GM23338 (cell line): ENCODE results near the gene TLE3. TPM values are rescaled to one million over a fixed set of nuclear protein-coding genes. Genes with fewer than 3 reads are reported as not detected.

Source experiments
- ATAC-seq: fragments of 200-7000 bp; cut with Tn5 transposase; 3 replicates; pipeline ENCODE4 v1.9.1; 2020
- DNase-seq: peaks from one replicate; pipeline ENCODE4 v3.0.0-alpha.2; 2015; ENCODE audit warnings: low spot score
- H2AFZ ChIP-seq: fragments of 200-600 bp; sonication (generic); 2 replicates; pipeline ENCODE4 v1.8.0; 2016; ENCODE audit warnings: antibody characterized with exemption, mild to moderate bottlenecking, moderate library complexity
- H3F3A ChIP-seq: fragments of 200-600 bp; sonication (generic); replicated peaks from 2 replicates; pipeline ENCODE4 v1.8.0; 2017; ENCODE audit warnings: antibody characterized with exemption, mixed run types, low read depth
- H3K27ac ChIP-seq: fragments of 200-600 bp; sonication (generic); 2 replicates; pipeline ENCODE4 v1.6.1; 2016; ENCODE audit warnings: low read depth
- H3K27me3 ChIP-seq: fragments of 200-600 bp; sonication (generic); 2 replicates; pipeline ENCODE4 v1.8.0; 2016; ENCODE audit warnings: mild to moderate bottlenecking, mixed run types, moderate library complexity; ENCODE audit not compliant: insufficient read depth
- H3K36me3 ChIP-seq: fragments of 200-600 bp; sonication (generic); 2 replicates; pipeline ENCODE4 v1.8.0; 2016; ENCODE audit warnings: mild to moderate bottlenecking; ENCODE audit not compliant: insufficient read depth
- H3K4me1 ChIP-seq: fragments of 200-600 bp; sonication (generic); 2 replicates; pipeline ENCODE4 v1.8.0; 2016; ENCODE audit warnings: mild to moderate bottlenecking, moderate library complexity; ENCODE audit not compliant: insufficient read depth
- H3K4me2 ChIP-seq: fragments of 200-600 bp; sonication (generic); 2 replicates; pipeline ENCODE4 v1.7.1; 2017; ENCODE audit warnings: mixed run types
- H3K4me3 ChIP-seq: fragments of 200-600 bp; sonication (generic); 2 replicates; pipeline ENCODE4 v1.6.1; 2016; ENCODE audit warnings: mixed run types
- H3K79me2 ChIP-seq: fragments of 200-600 bp; sonication (generic); replicated peaks from 2 replicates; pipeline ENCODE4 v1.8.0; 2017; ENCODE audit warnings: mild to moderate bottlenecking; ENCODE audit not compliant: insufficient read depth
- H3K9me2 ChIP-seq: fragments of 200-600 bp; sonication (generic); 2 replicates; pipeline ENCODE4 v1.8.0; 2017; ENCODE audit not compliant: insufficient read depth
- H4K20me1 ChIP-seq: fragments of 200-600 bp; sonication (generic); replicated peaks from 2 replicates; pipeline ENCODE4 v1.8.0; 2017; ENCODE audit warnings: mild to moderate bottlenecking; ENCODE audit not compliant: insufficient read depth
- H3K27ac Mint-ChIP-seq: 2 replicates; pipeline ENCODE4 v1.8.0; 2020; ENCODE audit warnings: inconsistent platforms, mild to moderate bottlenecking, moderate library complexity, mixed read lengths
- H3K27me3 Mint-ChIP-seq: 3 replicates; pipeline ENCODE4 v1.8.0; 2022; ENCODE audit warnings: low read depth, mild to moderate bottlenecking, moderate library complexity, mixed read lengths, inconsistent platforms; ENCODE audit not compliant: insufficient read depth, poor library complexity
- H3K36me3 Mint-ChIP-seq: 3 replicates; pipeline ENCODE4 v1.8.0; 2021; ENCODE audit warnings: low read depth, mild to moderate bottlenecking, inconsistent platforms, moderate library complexity, mixed read lengths
- H3K4me1 Mint-ChIP-seq: 3 replicates; pipeline ENCODE4 v1.8.0; 2020; ENCODE audit warnings: mild to moderate bottlenecking, inconsistent platforms, mixed read lengths
- H3K4me3 Mint-ChIP-seq: 3 replicates; pipeline ENCODE4 v1.8.0; 2021; ENCODE audit warnings: moderate library complexity, mild to moderate bottlenecking, inconsistent platforms, mixed read lengths
- H3K9me3 Mint-ChIP-seq: 3 replicates; pipeline ENCODE4 v1.8.0; 2020; ENCODE audit warnings: moderate library complexity, mild to moderate bottlenecking, inconsistent platforms, mixed read lengths
- CREB1 ChIP-seq: fragments of 250-450 bp; sonication (Bioruptor Pico); IDR thresholded peaks from 2 replicates; pipeline ENCODE4 v1.5.0; 2020; ENCODE audit warnings: low read depth, mild to moderate bottlenecking, moderate library complexity
- EZH2 ChIP-seq: fragments of 200-600 bp; sonication (generic); IDR thresholded peaks from one replicate; pipeline ENCODE4 v1.8.0; 2017; ENCODE audit warnings: antibody characterized with exemption, mild to moderate bottlenecking, low read depth; ENCODE audit not compliant: unreplicated experiment
- EZH2phosphoT487 ChIP-seq: fragments of 200-600 bp; sonication (generic); IDR thresholded peaks from one replicate; pipeline ENCODE4 v1.8.1; 2018; ENCODE audit warnings: antibody characterized with exemption; ENCODE audit not compliant: unreplicated experiment
- JUNB ChIP-seq: IDR thresholded peaks from one replicate; pipeline ENCODE4 v1.6.1; 2016; ENCODE audit warnings: antibody characterized with exemption; ENCODE audit not compliant: unreplicated experiment
- NANOG ChIP-seq: IDR thresholded peaks from 2 replicates; pipeline ENCODE4 v1.6.1; 2016; ENCODE audit warnings: antibody characterized with exemption, borderline replicate concordance
- POLR2AphosphoS5 ChIP-seq: IDR thresholded peaks from 2 replicates; pipeline ENCODE4 v1.6.1; 2016; ENCODE audit warnings: antibody characterized with exemption, low read depth
- STAT1 ChIP-seq: IDR thresholded peaks from one replicate; pipeline ENCODE4 v1.6.1; 2016; ENCODE audit warnings: antibody characterized with exemption; ENCODE audit not compliant: unreplicated experiment
- ZNF114 ChIP-seq: fragments of 250-450 bp; sonication (Bioruptor Pico); IDR thresholded peaks from 2 replicates; pipeline ENCODE4 v1.5.0; 2020; ENCODE audit warnings: mild to moderate bottlenecking, moderate library complexity
- ZNF331 ChIP-seq: fragments of 250-450 bp; sonication (Bioruptor Pico); IDR thresholded peaks from 2 replicates; pipeline ENCODE4 v1.5.0; 2020; ENCODE audit warnings: low read depth, mild to moderate bottlenecking, moderate library complexity
- polyA plus RNA-seq: library from polyadenylated mRNA; unstranded; fragments of >200 nt; fragmentation: Nextera tagmentation; extraction: Ambion mirVana; gene quantifications from 2 replicates; pipeline ENCODE4 v1.2.1, GENCODE V29; 2016
- total RNA-seq: library from RNA; depleted of rRNA; stranded (reverse); fragments of >200 nt; shearing (Covaris generic); gene quantifications from 2 replicates; pipeline ENCODE4 v1.2.3, GENCODE V29; 2014
- TF ChIP-seq, protein P1 (sequence below): fragments of 250-450 bp; sonication (Bioruptor Pico); IDR thresholded peaks from 2 replicates; pipeline ENCODE4 v1.5.0; 2020; ENCODE audit warnings: mild to moderate bottlenecking, moderate library complexity
- TF ChIP-seq, protein P2 (sequence below): IDR thresholded peaks from one replicate; pipeline ENCODE4 v1.6.1; 2018; ENCODE audit warnings: antibody characterized with exemption; ENCODE audit not compliant: unreplicated experiment
- TF ChIP-seq, protein P3 (sequence below), 2 experiments: fragments of 200-600 bp in 1 of 2; sonication (generic) in 1 of 2; conservative IDR thresholded peaks; 2 replicates each; pipeline versions ENCODE4 v1.5.1 to v1.6.1; 2016 to 2017; ENCODE audit warnings: antibody characterized with exemption in 2 of 2, low read depth in 2 of 2, mild to moderate bottlenecking in 2 of 2, moderate library complexity in 1 of 2
- TF ChIP-seq, protein P4 (sequence below): IDR thresholded peaks from 2 replicates; pipeline ENCODE4 v1.6.1; 2016; ENCODE audit warnings: antibody characterized with exemption

The TLE3 gene
- total and polyA plus RNA-seq, 2 experiments from 2014 or later, result 10.4 to 79.5 TPM

DNA sequence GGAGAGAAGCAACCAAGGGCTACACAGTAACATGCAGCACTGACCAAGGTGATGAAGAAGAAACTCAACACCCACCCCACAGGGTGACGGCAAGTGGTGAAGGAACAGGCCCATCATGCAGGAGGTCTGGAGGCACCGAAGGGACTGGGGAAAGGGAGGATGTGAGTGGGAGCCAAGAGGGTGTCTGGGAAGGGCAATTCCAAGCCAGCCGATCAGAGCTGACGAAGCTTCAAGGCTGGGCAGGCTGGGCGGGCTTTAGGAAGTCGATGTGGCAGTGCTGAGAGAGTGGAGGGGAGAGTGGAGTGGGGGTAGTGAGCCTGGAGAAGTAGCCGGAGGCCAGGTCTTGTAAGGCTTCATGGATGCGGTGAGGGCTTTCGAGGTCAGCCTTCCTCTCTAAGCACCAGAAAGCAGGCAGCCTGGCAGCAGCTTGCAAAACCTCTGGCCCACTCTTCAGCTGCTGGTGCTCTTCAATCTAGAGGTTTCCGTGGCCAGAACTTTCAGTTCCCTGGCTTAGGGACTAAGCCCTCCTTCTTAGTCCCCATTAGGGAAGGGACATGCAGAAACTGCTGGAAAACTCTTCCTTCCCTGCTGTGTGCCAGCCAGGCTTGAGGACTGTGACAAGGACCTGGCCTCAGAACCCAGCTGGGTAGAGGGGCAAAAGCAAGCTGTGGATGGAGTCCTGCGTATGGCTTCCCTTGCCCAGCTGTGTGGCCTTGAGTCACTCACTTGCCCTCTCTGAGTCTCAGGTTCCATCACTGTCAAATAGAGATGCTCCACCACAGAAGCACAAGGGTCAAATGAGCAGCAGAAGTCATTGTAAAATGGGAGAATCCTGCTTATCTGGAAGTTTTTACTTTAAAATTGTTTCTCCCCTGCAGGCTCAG lies 72.1 kb downstream of the TLE3 start:
- H3K36me3 Mint-ChIP-seq, result peaks cover 10% of the 10 kb centered on the region
- H3K4me2 ChIP-seq, result no peak overlapping the region

More for the DNA sequence above, 72.1 kb downstream of the TLE3 start:
- no peaks in the 10 kb centered on the region for H3K36me3 ChIP-seq
- DNase-seq (no peak), ATAC-seq (no peak)
- H3K4me3 ChIP-seq, result no peak overlapping the region
- Mint-ChIP-seq H3K4me1 (peaks cover 21% of the 10 kb centered on the region), H3K27me3 (peaks cover 16% of the 10 kb centered on the region), H3K27ac (no peak overlapping the region; the same call in 1 of the 2 replicates), H3K9me3 (peaks cover 8% of the 10 kb centered on the region), H3K4me3 (no peak overlapping the region)
- no peaks in the 10 kb centered on the region for H3F3A ChIP-seq
- no peak overlapping the region; the same call in 1 of the 2 replicates for H2AFZ ChIP-seq
- no peaks in the 10 kb centered on the region for H3K9me2 ChIP-seq
- no peak overlapping the region for H3K27ac ChIP-seq
- no peaks in the 10 kb centered on the region for H3K79me2 ChIP-seq
- no peaks in the 10 kb centered on the region for H3K27me3 ChIP-seq
- peaks cover 5% of the 10 kb centered on the region; the same call in 1 of the 2 replicates for H3K4me1 ChIP-seq
- H4K20me1 ChIP-seq, result no peaks in the 10 kb centered on the region
- TF ChIP-seq, protein P1, sequence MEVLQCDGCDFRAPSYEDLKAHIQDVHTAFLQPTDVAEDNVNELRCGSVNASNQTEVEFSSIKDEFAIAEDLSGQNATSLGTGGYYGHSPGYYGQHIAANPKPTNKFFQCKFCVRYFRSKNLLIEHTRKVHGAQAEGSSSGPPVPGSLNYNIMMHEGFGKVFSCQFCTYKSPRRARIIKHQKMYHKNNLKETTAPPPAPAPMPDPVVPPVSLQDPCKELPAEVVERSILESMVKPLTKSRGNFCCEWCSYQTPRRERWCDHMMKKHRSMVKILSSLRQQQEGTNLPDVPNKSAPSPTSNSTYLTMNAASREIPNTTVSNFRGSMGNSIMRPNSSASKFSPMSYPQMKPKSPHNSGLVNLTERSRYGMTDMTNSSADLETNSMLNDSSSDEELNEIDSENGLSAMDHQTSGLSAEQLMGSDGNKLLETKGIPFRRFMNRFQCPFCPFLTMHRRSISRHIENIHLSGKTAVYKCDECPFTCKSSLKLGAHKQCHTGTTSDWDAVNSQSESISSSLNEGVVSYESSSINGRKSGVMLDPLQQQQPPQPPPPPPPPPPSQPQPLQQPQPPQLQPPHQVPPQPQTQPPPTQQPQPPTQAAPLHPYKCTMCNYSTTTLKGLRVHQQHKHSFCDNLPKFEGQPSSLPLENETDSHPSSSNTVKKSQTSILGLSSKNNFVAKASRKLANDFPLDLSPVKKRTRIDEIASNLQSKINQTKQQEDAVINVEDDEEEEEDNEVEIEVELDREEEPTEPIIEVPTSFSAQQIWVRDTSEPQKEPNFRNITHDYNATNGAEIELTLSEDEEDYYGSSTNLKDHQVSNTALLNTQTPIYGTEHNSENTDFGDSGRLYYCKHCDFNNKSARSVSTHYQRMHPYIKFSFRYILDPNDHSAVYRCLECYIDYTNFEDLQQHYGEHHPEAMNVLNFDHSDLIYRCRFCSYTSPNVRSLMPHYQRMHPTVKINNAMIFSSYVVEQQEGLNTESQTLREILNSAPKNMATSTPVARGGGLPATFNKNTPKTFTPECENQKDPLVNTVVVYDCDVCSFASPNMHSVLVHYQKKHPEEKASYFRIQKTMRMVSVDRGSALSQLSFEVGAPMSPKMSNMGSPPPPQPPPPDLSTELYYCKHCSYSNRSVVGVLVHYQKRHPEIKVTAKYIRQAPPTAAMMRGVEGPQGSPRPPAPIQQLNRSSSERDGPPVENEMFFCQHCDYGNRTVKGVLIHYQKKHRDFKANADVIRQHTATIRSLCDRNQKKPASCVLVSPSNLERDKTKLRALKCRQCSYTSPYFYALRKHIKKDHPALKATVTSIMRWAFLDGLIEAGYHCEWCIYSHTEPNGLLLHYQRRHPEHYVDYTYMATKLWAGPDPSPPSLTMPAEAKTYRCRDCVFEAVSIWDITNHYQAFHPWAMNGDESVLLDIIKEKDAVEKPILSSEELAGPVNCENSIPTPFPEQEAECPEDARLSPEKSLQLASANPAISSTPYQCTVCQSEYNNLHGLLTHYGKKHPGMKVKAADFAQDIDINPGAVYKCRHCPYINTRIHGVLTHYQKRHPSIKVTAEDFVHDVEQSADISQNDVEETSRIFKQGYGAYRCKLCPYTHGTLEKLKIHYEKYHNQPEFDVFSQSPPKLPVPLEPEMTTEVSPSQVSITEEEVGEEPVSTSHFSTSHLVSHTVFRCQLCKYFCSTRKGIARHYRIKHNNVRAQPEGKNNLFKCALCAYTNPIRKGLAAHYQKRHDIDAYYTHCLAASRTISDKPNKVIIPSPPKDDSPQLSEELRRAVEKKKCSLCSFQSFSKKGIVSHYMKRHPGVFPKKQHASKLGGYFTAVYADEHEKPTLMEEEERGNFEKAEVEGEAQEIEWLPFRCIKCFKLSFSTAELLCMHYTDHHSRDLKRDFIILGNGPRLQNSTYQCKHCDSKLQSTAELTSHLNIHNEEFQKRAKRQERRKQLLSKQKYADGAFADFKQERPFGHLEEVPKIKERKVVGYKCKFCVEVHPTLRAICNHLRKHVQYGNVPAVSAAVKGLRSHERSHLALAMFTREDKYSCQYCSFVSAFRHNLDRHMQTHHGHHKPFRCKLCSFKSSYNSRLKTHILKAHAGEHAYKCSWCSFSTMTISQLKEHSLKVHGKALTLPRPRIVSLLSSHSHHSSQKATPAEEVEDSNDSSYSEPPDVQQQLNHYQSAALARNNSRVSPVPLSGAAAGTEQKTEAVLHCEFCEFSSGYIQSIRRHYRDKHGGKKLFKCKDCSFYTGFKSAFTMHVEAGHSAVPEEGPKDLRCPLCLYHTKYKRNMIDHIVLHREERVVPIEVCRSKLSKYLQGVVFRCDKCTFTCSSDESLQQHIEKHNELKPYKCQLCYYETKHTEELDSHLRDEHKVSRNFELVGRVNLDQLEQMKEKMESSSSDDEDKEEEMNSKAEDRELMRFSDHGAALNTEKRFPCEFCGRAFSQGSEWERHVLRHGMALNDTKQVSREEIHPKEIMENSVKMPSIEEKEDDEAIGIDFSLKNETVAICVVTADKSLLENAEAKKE (CRISPR knock-in tag), result no peak
- TF ChIP-seq ZNF114 (CRISPR knock-in tag) (no peak), POLR2AphosphoS5 (no peak), JUNB (no peak), EZH2phosphoT487 (no peak), STAT1 (no peak), EZH2 (no peak), NANOG (no peak), CREB1 (no peak), ZNF331 (CRISPR knock-in tag) (no peak)
- TF ChIP-seq, protein P2, sequence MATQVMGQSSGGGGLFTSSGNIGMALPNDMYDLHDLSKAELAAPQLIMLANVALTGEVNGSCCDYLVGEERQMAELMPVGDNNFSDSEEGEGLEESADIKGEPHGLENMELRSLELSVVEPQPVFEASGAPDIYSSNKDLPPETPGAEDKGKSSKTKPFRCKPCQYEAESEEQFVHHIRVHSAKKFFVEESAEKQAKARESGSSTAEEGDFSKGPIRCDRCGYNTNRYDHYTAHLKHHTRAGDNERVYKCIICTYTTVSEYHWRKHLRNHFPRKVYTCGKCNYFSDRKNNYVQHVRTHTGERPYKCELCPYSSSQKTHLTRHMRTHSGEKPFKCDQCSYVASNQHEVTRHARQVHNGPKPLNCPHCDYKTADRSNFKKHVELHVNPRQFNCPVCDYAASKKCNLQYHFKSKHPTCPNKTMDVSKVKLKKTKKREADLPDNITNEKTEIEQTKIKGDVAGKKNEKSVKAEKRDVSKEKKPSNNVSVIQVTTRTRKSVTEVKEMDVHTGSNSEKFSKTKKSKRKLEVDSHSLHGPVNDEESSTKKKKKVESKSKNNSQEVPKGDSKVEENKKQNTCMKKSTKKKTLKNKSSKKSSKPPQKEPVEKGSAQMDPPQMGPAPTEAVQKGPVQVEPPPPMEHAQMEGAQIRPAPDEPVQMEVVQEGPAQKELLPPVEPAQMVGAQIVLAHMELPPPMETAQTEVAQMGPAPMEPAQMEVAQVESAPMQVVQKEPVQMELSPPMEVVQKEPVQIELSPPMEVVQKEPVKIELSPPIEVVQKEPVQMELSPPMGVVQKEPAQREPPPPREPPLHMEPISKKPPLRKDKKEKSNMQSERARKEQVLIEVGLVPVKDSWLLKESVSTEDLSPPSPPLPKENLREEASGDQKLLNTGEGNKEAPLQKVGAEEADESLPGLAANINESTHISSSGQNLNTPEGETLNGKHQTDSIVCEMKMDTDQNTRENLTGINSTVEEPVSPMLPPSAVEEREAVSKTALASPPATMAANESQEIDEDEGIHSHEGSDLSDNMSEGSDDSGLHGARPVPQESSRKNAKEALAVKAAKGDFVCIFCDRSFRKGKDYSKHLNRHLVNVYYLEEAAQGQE, result no peak
- TF ChIP-seq, protein P3, sequence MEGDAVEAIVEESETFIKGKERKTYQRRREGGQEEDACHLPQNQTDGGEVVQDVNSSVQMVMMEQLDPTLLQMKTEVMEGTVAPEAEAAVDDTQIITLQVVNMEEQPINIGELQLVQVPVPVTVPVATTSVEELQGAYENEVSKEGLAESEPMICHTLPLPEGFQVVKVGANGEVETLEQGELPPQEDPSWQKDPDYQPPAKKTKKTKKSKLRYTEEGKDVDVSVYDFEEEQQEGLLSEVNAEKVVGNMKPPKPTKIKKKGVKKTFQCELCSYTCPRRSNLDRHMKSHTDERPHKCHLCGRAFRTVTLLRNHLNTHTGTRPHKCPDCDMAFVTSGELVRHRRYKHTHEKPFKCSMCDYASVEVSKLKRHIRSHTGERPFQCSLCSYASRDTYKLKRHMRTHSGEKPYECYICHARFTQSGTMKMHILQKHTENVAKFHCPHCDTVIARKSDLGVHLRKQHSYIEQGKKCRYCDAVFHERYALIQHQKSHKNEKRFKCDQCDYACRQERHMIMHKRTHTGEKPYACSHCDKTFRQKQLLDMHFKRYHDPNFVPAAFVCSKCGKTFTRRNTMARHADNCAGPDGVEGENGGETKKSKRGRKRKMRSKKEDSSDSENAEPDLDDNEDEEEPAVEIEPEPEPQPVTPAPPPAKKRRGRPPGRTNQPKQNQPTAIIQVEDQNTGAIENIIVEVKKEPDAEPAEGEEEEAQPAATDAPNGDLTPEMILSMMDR (conservative IDR thresholded peaks at IDR 0.05; ENCODE audit: low read depth in 2 of 2), result no peak
- TF ChIP-seq, protein P4, sequence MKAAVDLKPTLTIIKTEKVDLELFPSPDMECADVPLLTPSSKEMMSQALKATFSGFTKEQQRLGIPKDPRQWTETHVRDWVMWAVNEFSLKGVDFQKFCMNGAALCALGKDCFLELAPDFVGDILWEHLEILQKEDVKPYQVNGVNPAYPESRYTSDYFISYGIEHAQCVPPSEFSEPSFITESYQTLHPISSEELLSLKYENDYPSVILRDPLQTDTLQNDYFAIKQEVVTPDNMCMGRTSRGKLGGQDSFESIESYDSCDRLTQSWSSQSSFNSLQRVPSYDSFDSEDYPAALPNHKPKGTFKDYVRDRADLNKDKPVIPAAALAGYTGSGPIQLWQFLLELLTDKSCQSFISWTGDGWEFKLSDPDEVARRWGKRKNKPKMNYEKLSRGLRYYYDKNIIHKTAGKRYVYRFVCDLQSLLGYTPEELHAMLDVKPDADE, result no peak
